Colonic mucosa (tissue), 4 donors: ENCODE measurements around the gene PSMB10. TPM values are rescaled to one million over a fixed set of nuclear protein-coding genes. Genes with fewer than 3 reads are reported as not detected.

ENCODE experiments used
- DNase-seq: peaks from one replicate; pipeline ENCODE4 v3.0.0-alpha.2; 2020
- H3K27ac ChIP-seq: fragments of 200-600 bp; one replicate; pipeline ENCODE4 v1.8.0; 2021
- H3K27me3 ChIP-seq: fragments of 200-600 bp; one replicate; pipeline ENCODE4 v1.8.0; 2021
- H3K36me3 ChIP-seq: fragments of 200-600 bp; one replicate; pipeline ENCODE4 v1.8.0; 2021
- H3K4me1 ChIP-seq: fragments of 200-600 bp; one replicate; pipeline ENCODE4 v1.8.0; 2021; ENCODE audit warnings: mild to moderate bottlenecking
- H3K4me3 ChIP-seq: fragments of 200-600 bp; one replicate; pipeline ENCODE4 v1.8.0; 2021
- H3K9ac ChIP-seq, 2 donors: one replicate each; pipeline ENCODE4 v1.7.0; 2013; ENCODE audit warnings: control low read depth in 2 of 2, low read depth in 2 of 2, low read length in 2 of 2
- H3K9me3 ChIP-seq: fragments of 200-600 bp; one replicate; pipeline ENCODE4 v1.8.0; 2021
- CTCF ChIP-seq: fragments of 200-600 bp; IDR thresholded peaks from one replicate; pipeline ENCODE4 v1.8.0; 2022; ENCODE audit warnings: antibody characterized with exemption, mild to moderate bottlenecking
- intact Hi-C: fragments of 100-400 bp; cut with DNase I; formaldehyde crosslinking; loops from one replicate; pipeline ENCODE4 v1.14.1; 2022
- total RNA-seq, 2 donors: library from RNA; stranded (reverse); fragmentation: NEBNext Ultra II Directional in 1 of 2; extraction: Animal tissue kit (Norgen Biotek cat#: 25700) in 1 of 2; gene quantifications; one replicate each; pipeline ENCODE4 v1.2.1, GENCODE V29; 2021
- donor health status: healthy.
- donor health status: DM: no; HTN: no; CAD: no.
- donor health status: DM: no; HTN: no; CAD: no.

PSMB10 gene
- total RNA-seq, 2 donors from 2014 or later = 120 to 124 TPM

- Histone ChIP-seq H3K36me3 (no peaks in the 10 kb centered on the region), H3K27ac (no peak overlapping the region), H3K9ac (no peak overlapping the region), H3K4me1 (no peaks in the 10 kb centered on the region), H3K4me3 (no peak overlapping the region), H3K9me3 (no peaks in the 10 kb centered on the region), H3K27me3 (no peaks in the 10 kb centered on the region)
- TF ChIP-seq CTCF = no peak
- intact Hi-C loops = loop anchor here (10.0 kb wide), 1 partner anchor 108 kb away; no protein-coding TSS in a partner anchor
- DNase-seq = no peak
Measured at GRCh38 chr16:67922740-67923139, 13.9 kb downstream of the PSMB10 start.

GRCh38 chr16:67922221-67922620 is 14.4 kb downstream of the PSMB10 start:
- no peak for TF ChIP-seq CTCF
- Histone ChIP-seq H3K36me3 (no peaks in the 10 kb centered on the region), H3K4me1 (no peaks in the 10 kb centered on the region)

GRCh38 chr16:67919622-67920221 is 16.9 kb downstream of the PSMB10 start:
- H3K4me3 ChIP-seq = no peak overlapping the region
- H3K9ac ChIP-seq = no peak overlapping the region
- H3K27me3 ChIP-seq = no peaks in the 10 kb centered on the region
- no peak overlapping the region for H3K27ac ChIP-seq
- no peaks in the 10 kb centered on the region for H3K9me3 ChIP-seq
- TF ChIP-seq CTCF = no peak
- no peaks in the 10 kb centered on the region for H3K36me3 ChIP-seq
- no peaks in the 10 kb centered on the region for H3K4me1 ChIP-seq
- intact Hi-C loops = loop anchor here (10.0 kb wide), 1 partner anchor 105 kb away; no protein-coding TSS in a partner anchor
- no peak for DNase-seq

More at GRCh38 chr16:67922221-67922620, 14.4 kb downstream of the PSMB10 start:
- Histone ChIP-seq H3K9ac (no peak overlapping the region), H3K27me3 (no peaks in the 10 kb centered on the region), H3K27ac (no peak overlapping the region), H3K4me3 (no peak overlapping the region), H3K9me3 (no peaks in the 10 kb centered on the region)
- DNase-seq = no peak
- intact Hi-C loops = loop anchor here (10.0 kb wide), 1 partner anchor 107 kb away; no protein-coding TSS in a partner anchor

- Histone ChIP-seq H3K27ac (no peak overlapping the region), H3K27me3 (no peaks in the 10 kb centered on the region), H3K4me3 (no peak overlapping the region), H3K9me3 (no peaks in the 10 kb centered on the region), H3K9ac (no peak overlapping the region), H3K4me1 (no peaks in the 10 kb centered on the region), H3K36me3 (no peaks in the 10 kb centered on the region)
- intact Hi-C loops = no loop called here
- TF ChIP-seq CTCF = no peak
- DNase-seq = no peak
Measured at GRCh38 chr16:67917852-67918236, 18.8 kb downstream of the PSMB10 start.

GRCh38 chr16:67917140-67917851 is 19.4 kb downstream of the PSMB10 start:
- Histone ChIP-seq H3K4me3 (no peak overlapping the region), H3K27me3 (no peaks in the 10 kb centered on the region), H3K27ac (no peak overlapping the region), H3K36me3 (no peaks in the 10 kb centered on the region), H3K9ac (no peak overlapping the region), H3K4me1 (no peaks in the 10 kb centered on the region), H3K9me3 (no peaks in the 10 kb centered on the region)
- intact Hi-C loops = no loop called here
- TF ChIP-seq CTCF = no peak
- no peak for DNase-seq
